Measurements from ENCODE around the gene RNASEH1. TPM values are rescaled to one million over a fixed set of nuclear protein-coding genes. Genes with fewer than 3 reads are reported as not detected.

The RNASEH1 gene
- total and polyA plus RNA-seq, 2 of the 4 experiments (the other 2 are of a cell fraction), result 23.5 to 23.7 TPM

GRCh38 chr2:3584608-3585260, 26.6 kb upstream of the RNASEH1 start:
- in situ Hi-C loops (cut with MboI; ENCODE audit: low sequenced_read_pairs), result no loop called here
- peak overlapping the region; percentile 92 for H2AFZ ChIP-seq (replicated peaks; ENCODE audit: low read length, poor library complexity)
- H3K14ac ChIP-seq (replicated peaks; ENCODE audit: low read depth, low read length), result peak overlapping the region; percentile 72
- ATAC-seq (ENCODE audit: low read depth) (peak; percentile 8), DNase-seq (no peak)
- CTCF ChIA-PET, result interaction anchor here (0.8 kb wide), 1 partner anchor 44 kb away, joined by 3 read pairs; no protein-coding TSS in a partner anchor
- H3K27ac ChIP-seq (ENCODE audit: insufficient read depth, low read length), result peak overlapping the region; percentile 82
- peak overlapping the region; percentile 51 for H2AK9ac ChIP-seq (replicated peaks; ENCODE audit: low read depth, low read length, poor library complexity)
- no peak overlapping the region for H3K4me3 ChIP-seq (ENCODE audit: insufficient read depth, low read depth, low read length)
- H2BK120ac ChIP-seq (ENCODE audit: low read depth, low read length), result peak overlapping the region; percentile 91
- H3K18ac ChIP-seq (ENCODE audit: low read depth, low read length), result peak overlapping the region; percentile 84
- H4K5ac ChIP-seq (ENCODE audit: low read depth, low read length), result peak overlapping the region; percentile 85
- H3K9me1 ChIP-seq (ENCODE audit: insufficient read depth, low read length), result peaks cover 12% of the 10 kb centered on the region
- H3K9ac ChIP-seq (ENCODE audit: low read depth, low read length), result peak overlapping the region; percentile 79
- POLR2A ChIA-PET (ENCODE audit: unreplicated experiment), result interaction anchor here (1.0 kb wide), 1 partner anchor 9 kb away, joined by 3 read pairs; no protein-coding TSS in a partner anchor
- peak overlapping the region; percentile 85 to 99 for H4K8ac ChIP-seq (ENCODE audit: low read depth in 2 of 2, low read length in 2 of 2)
- BruUV-seq (replicated peaks), result no TSS peak
- peak overlapping the region; percentile 92 for H3K56ac ChIP-seq (ENCODE audit: extremely low read depth, insufficient read depth, low read length)
- peak overlapping the region; percentile 82 for H2BK20ac ChIP-seq (ENCODE audit: low read depth, low read length)
- H2BK5ac ChIP-seq (ENCODE audit: low read depth, low read length, poor library complexity, severe bottlenecking), result peak overlapping the region; percentile 90
- peak overlapping the region; percentile 92 for H4K91ac ChIP-seq (ENCODE audit: insufficient read depth, low read depth, low read length)
- peaks cover 26 to 55% of the 10 kb centered on the region in 2 experiments for H3K79me1 ChIP-seq (ENCODE audit: low read depth in 1 of 2, low read length in 2 of 2)
- peaks cover 16% of the 10 kb centered on the region for H4K20me1 ChIP-seq (ENCODE audit: insufficient read depth, low read length)
- H2AK5ac ChIP-seq (ENCODE audit: low read depth, low read length), result peak overlapping the region; percentile 77
- peak overlapping the region; percentile 92 for H3K4ac ChIP-seq (ENCODE audit: low read depth, low read length)
- peaks cover 21% of the 10 kb centered on the region for H3K4me1 ChIP-seq (ENCODE audit: control insufficient read depth, insufficient read depth, low read length)
- WGBS, 2 experiments (ENCODE audit: extremely low coverage in 2 of 2, insufficient read length in 1 of 2), result no CpG with 5 or more reads among the region's 4 CpGs
- H2BK15ac ChIP-seq (ENCODE audit: low read depth, low read length), result peak overlapping the region; percentile 97; the same call in 2 of the 3 replicates
- no peaks in the 10 kb centered on the region for H3K27me3 ChIP-seq (ENCODE audit: control insufficient read depth, insufficient read depth, low read length)
- H3K23ac ChIP-seq (ENCODE audit: low read depth, low read length), result peak overlapping the region; percentile 91
- intact Hi-C loops (cut with micrococcal nuclease), result loop anchor here (2.0 kb wide), 1 partner anchor 66 kb away; no protein-coding TSS in a partner anchor
- peak overlapping the region; percentile 64 for H3K4me2 ChIP-seq (ENCODE audit: low read depth, low read length)
- H3K9me3 ChIP-seq (ENCODE audit: control insufficient read depth, insufficient read depth, low read length), result no peaks in the 10 kb centered on the region
- H3K36me3 ChIP-seq (ENCODE audit: control insufficient read depth, insufficient read depth, low read length), result peaks cover 23% of the 10 kb centered on the region
- dilution Hi-C loops (cut with HindIII; ENCODE audit: low sequenced_read_pairs, unreplicated experiment), result no loop called here
- no peak for TF ChIP-seq FOS (IDR thresholded peaks at IDR 0.05; ENCODE audit: low read depth, low read length)
- no peak for TF ChIP-seq BHLHE40 (IDR thresholded peaks at IDR 0.05; ENCODE audit: low read depth, low read length)
- TF ChIP-seq POLR2A (IDR thresholded peaks at IDR 0.05; ENCODE audit: low read depth, low read length), result no peak
- no peak for TF ChIP-seq MAZ (IDR thresholded peaks at IDR 0.05; ENCODE audit: borderline replicate concordance, low read depth, low read length)
- TF ChIP-seq CHD1 (IDR thresholded peaks at IDR 0.05; ENCODE audit: low read depth, low read length), result no peak
- TF ChIP-seq SMC3 (IDR thresholded peaks at IDR 0.05; ENCODE audit: low read depth, low read length), result no peak
- TF ChIP-seq CTCF (conservative IDR thresholded peaks at IDR 0.05; ENCODE audit: low read depth, low read length), result no peak
- no peak for TF ChIP-seq RAD21 (IDR thresholded peaks at IDR 0.05; ENCODE audit: low read length)
- TF ChIP-seq NFE2L2 (IDR thresholded peaks at IDR 0.05; ENCODE audit: low read depth, low read length), result no peak
- TF ChIP-seq RFX5 (IDR thresholded peaks at IDR 0.05; ENCODE audit: low read depth, low read length), result no peak
- no peak for TF ChIP-seq ELK1 (IDR thresholded peaks at IDR 0.05; ENCODE audit: borderline replicate concordance, low read depth, low read length)
- TF ChIP-seq RCOR1 (IDR thresholded peaks at IDR 0.05; ENCODE audit: insufficient replicate concordance, low read length), result no peak
- no peak for TF ChIP-seq CEBPB (IDR thresholded peaks at IDR 0.05; ENCODE audit: low read depth, low read length)
- no peak for TF ChIP-seq MAFK (IDR thresholded peaks at IDR 0.05; ENCODE audit: low read depth, low read length)
- no peak for TF ChIP-seq MXI1 (IDR thresholded peaks at IDR 0.05; ENCODE audit: borderline replicate concordance, low read depth, low read length)
